H1 (cell line): Measurements from ENCODE around the gene ATP6V1F.

Experiments used
- GABPA ChIP-seq: IDR thresholded peaks from 2 replicates; pipeline ENCODE4 v1.6.1; 2011; ENCODE audit warnings: mild to moderate bottlenecking, low read length, moderate library complexity, borderline replicate concordance; ENCODE audit not compliant: insufficient read depth
- POLR2A ChIP-seq, 2 experiments: IDR thresholded peaks; 1 replicate in 1 of 2; 2 replicates in 1 of 2; pipeline ENCODE4 v1.6.1; 2011; ENCODE audit warnings: low read depth in 2 of 2, low read length in 2 of 2, mild to moderate bottlenecking in 2 of 2; ENCODE audit errors: control extremely low read depth in 1 of 2
- SP1 ChIP-seq: IDR thresholded peaks from 2 replicates; pipeline ENCODE4 v1.6.1; 2011; ENCODE audit warnings: low read depth, low read length
- YY1 ChIP-seq: IDR thresholded peaks from 2 replicates; pipeline ENCODE4 v1.6.1; 2011; ENCODE audit warnings: low read depth, mild to moderate bottlenecking, low read length
- TF ChIP-seq, protein P1 (sequence below), 3 experiments: IDR thresholded peaks; 1 replicate in 2 of 3; 2 replicates in 1 of 3; pipeline versions ENCODE4 v1.5.1 to v1.6.1; 2011; ENCODE audit warnings: low read length in 3 of 3, mild to moderate bottlenecking in 3 of 3, inconsistent platforms in 2 of 3, low read depth in 1 of 3, moderate library complexity in 1 of 3; ENCODE audit not compliant: insufficient read depth in 1 of 3; ENCODE audit errors: control extremely low read depth in 1 of 3

GRCh38 chr7:128908750-128909624 lies 46.3 kb downstream of the ATP6V1F start:
- TF ChIP-seq, protein P1, sequence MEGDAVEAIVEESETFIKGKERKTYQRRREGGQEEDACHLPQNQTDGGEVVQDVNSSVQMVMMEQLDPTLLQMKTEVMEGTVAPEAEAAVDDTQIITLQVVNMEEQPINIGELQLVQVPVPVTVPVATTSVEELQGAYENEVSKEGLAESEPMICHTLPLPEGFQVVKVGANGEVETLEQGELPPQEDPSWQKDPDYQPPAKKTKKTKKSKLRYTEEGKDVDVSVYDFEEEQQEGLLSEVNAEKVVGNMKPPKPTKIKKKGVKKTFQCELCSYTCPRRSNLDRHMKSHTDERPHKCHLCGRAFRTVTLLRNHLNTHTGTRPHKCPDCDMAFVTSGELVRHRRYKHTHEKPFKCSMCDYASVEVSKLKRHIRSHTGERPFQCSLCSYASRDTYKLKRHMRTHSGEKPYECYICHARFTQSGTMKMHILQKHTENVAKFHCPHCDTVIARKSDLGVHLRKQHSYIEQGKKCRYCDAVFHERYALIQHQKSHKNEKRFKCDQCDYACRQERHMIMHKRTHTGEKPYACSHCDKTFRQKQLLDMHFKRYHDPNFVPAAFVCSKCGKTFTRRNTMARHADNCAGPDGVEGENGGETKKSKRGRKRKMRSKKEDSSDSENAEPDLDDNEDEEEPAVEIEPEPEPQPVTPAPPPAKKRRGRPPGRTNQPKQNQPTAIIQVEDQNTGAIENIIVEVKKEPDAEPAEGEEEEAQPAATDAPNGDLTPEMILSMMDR (IDR thresholded peaks at IDR 0.05; ENCODE audit: control extremely low read depth in 1 of 3, insufficient read depth in 1 of 3, low read depth in 1 of 3, low read length in 3 of 3), result no peak
- TF ChIP-seq SP1 (no peak), GABPA (no peak), POLR2A (IDR thresholded peaks at IDR 0.05; ENCODE audit: control extremely low read depth in 1 of 2, low read depth in 2 of 2, low read length in 2 of 2) (no peak), YY1 (no peak)
